Uterus (tissue), 4 donors: ENCODE data around the gene TUBG2. TPM values are rescaled to one million over a fixed set of nuclear protein-coding genes. Genes with fewer than 3 reads are reported as not detected.
A peak's percentile ranks its signal among the peaks of the same experiment; 100 is the strongest.
"Not testable (repeated sequence)": the region's sequence is repeated elsewhere in the genome, so short reads cannot be mapped to it uniquely, and the experiment has no call there.

ENCODE experiments used
- DNase-seq, 2 donors: peaks; one replicate each; pipeline ENCODE4 v3.0.0-alpha.2; 2019 to 2020
- H3K27ac ChIP-seq, 2 donors: fragments of 200-600 bp; sonication (generic); 1 replicate in 1 of 2; 2 replicates in 1 of 2; pipeline ENCODE4 v1.5.1; 2016 to 2018
- H3K27me3 ChIP-seq, 2 donors: fragments of 200-600 bp; sonication (generic); one replicate each; pipeline ENCODE4 v1.5.1; 2018 to 2019; ENCODE audit warnings: control low read depth in 1 of 2
- H3K36me3 ChIP-seq, 2 donors: fragments of 200-600 bp; sonication (generic); one replicate each; pipeline ENCODE4 v1.5.1; 2019; ENCODE audit warnings: control low read depth in 1 of 2
- H3K4me1 ChIP-seq, 2 donors: fragments of 200-600 bp; sonication (generic); one replicate each; pipeline ENCODE4 v1.5.1; 2018 to 2019; ENCODE audit warnings: control low read depth in 1 of 2
- H3K4me3 ChIP-seq, 2 donors: fragments of 200-600 bp; sonication (generic); 1 replicate in 1 of 2; 2 replicates in 1 of 2; pipeline ENCODE4 v1.5.1; 2018 to 2019; ENCODE audit warnings: mild to moderate bottlenecking in 1 of 2
- H3K9me3 ChIP-seq, 2 donors: fragments of 200-600 bp; sonication (generic); one replicate each; pipeline ENCODE4 v1.5.1; 2019; ENCODE audit warnings: control low read depth in 1 of 2
- POLR2A ChIP-seq, 2 donors: fragments of 450-650 bp; IDR thresholded peaks; one replicate each; pipeline ENCODE4 v1.6.1; 2016; ENCODE audit warnings: antibody characterized with exemption in 2 of 2, mild to moderate bottlenecking in 1 of 2, moderate library complexity in 1 of 2
- intact Hi-C: fragments of 100-400 bp; cut with DNase I; formaldehyde crosslinking; loops from one replicate; pipeline ENCODE4 v1.15.1; 2023; ENCODE audit warnings: low total_unique reads
- total RNA-seq, 4 donors: library from RNA; depleted of rRNA in 3 of 4; stranded (reverse); fragments of >200 nt in 3 of 4; gene quantifications; one replicate each; pipeline versions ENCODE4 v1.1.0 to v1.2.4, GENCODE V29; 2014 to 2023
- TF ChIP-seq, protein P1 (sequence below), 4 experiments: fragments of 200-600 bp in 2 of 4; fragments of 450-650 bp in 2 of 4; sonication (generic) in 2 of 4; IDR thresholded peaks; one replicate each; pipeline ENCODE4 v1.5.1; 2016 to 2019; ENCODE audit warnings: antibody characterized with exemption in 4 of 4, mild to moderate bottlenecking in 2 of 4, moderate library complexity in 1 of 4
- donor health status: DM: yes; HTN: yes; CAD: no.

Gene TUBG2
- 10 to 100 TPM in 3 of 4 donors, 1 to 10 TPM in 1; 9.7 to 60.7 (median 27.6) TPM for total RNA-seq

DNA sequence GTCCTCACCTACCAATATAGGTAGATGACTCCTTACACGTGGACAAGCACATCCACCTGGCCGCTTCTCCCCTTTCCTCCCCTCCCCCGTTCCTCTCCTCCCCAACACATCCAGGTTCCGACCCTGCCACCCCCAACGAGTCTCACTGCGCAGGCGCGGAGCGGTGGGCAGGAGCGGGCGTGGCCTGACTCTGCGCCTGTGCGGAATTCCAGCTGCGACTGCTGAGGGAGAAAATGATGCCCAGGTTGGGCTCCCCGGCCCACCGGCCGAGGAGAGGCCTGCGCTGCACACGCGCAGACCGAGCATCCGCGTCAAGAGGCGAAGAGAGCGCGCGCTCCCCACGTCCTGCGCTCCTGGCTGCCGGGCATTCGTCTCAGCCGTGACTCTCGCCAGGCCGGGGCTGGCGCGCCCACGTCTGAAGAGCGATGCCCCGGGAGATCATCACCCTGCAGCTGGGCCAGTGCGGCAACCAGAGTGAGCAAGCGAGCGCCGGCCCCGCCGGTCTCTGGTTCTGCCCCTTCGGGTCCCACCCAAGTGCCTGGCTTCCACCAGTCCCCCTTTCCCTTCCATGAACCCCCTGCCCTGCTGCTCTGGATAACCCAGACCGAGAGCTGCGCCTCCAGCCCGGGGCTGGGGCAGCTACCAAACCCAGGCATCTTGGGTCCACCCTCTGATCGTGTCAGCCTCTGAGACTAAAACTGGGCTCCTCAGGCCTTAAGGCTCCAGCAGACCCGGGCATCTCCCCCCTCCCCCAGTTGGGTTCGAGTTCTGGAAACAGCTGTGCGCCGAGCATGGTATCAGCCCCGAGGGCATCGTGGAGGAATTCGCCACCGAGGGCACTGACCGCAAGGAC, at the start of gene TUBG2:
Gene TUBG2, plus strand, starts transcription at position 206 of the 853 bp plus-strand sequence. Its CDS starts 220 bp downstream, at position 426.
- TF ChIP-seq, protein P1, sequence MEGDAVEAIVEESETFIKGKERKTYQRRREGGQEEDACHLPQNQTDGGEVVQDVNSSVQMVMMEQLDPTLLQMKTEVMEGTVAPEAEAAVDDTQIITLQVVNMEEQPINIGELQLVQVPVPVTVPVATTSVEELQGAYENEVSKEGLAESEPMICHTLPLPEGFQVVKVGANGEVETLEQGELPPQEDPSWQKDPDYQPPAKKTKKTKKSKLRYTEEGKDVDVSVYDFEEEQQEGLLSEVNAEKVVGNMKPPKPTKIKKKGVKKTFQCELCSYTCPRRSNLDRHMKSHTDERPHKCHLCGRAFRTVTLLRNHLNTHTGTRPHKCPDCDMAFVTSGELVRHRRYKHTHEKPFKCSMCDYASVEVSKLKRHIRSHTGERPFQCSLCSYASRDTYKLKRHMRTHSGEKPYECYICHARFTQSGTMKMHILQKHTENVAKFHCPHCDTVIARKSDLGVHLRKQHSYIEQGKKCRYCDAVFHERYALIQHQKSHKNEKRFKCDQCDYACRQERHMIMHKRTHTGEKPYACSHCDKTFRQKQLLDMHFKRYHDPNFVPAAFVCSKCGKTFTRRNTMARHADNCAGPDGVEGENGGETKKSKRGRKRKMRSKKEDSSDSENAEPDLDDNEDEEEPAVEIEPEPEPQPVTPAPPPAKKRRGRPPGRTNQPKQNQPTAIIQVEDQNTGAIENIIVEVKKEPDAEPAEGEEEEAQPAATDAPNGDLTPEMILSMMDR (IDR thresholded peaks at IDR 0.05) = peak in 2 of 4 experiments; percentile 16 to 20
- TF ChIP-seq POLR2A (IDR thresholded peaks at IDR 0.05) = peak; percentile 82 to 91
- DNase-seq = peak; percentile 87 to 93
- Histone ChIP-seq H3K4me1 (peaks cover 8 to 9% of the 10 kb centered on the region in 2 donors), H3K4me3 (peak within 1 kb of the TSS; percentile 47 to 83), H3K9me3 (no peaks in the 10 kb centered on the region), H3K27ac (peak within 1 kb of the TSS; percentile 88 to 89), H3K27me3 (no peaks in the 10 kb centered on the region), H3K36me3 (no peaks in the 10 kb centered on the region)
- intact Hi-C loops = no loop called here

DNA sequence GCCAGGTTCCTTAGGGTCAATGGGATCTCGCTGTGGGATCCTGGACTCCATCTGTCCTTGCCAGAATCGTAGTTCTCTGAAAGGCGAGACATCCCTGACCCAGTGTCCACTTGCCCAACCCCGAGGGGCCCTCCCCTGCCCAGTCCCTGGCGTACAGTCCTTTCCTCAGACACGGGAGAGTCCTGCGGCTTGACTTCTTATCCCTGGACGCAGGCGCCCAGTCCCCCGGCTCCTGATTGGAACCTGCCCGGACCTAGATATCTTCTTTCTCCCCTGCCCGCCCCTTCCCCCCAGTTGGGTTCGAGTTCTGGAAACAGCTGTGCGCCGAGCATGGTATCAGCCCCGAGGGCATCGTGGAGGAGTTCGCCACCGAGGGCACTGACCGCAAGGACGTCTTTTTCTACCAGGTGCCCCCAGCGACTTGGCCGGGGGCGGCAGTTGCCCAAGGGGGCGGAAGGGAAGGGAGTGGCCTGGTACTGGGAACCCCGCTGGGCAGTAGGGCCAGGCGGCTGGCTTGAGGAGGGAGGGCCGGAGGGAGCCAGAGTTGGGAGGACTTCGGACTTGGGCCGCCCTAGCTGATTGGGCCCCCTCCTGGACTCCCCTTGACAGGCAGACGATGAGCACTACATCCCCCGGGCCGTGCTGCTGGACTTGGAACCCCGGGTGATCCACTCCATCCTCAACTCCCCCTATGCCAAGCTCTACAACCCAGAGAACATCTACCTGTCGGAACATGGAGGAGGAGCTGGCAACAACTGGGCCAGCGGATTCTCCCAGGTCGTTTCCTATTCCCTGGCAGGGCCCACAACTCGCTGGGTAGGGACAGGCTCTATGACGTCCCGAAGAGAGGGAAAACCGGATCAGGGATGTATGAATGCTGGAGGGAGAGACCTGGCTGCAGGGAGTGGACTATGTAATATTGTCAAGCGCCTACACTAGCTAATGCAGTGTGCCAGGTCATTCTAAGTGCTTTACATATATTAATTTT, 49.0 kb upstream of the TUBG2 start:
- intact Hi-C loops, H3K9me3 ChIP-seq, DNase-seq, H3K36me3 ChIP-seq, H3K27me3 ChIP-seq, H3K4me1 ChIP-seq: not testable (repeated sequence)
- Histone ChIP-seq H3K27ac (peak overlapping the region; percentile 65 to 77), H3K4me3 (peak overlapping the region; percentile 89 to 97)

DNA sequence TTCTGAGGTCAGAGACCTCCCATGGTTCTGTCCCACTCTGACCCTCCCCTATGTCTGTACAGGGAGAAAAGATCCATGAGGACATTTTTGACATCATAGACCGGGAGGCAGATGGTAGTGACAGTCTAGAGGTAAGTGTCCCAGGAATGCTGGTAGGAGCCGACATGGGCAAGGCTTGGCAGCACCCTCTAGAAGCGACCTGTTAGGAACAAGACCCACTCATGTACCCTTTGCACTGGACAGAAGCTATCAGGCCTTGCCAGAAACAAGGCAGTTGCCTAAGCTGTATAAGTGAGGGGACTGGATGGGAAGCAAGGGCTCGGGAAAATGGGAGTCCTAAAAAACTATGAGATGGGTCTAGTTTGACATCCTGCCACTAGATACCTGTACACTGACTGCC, 47.1 kb upstream of the TUBG2 start:
- intact Hi-C loops = no loop called here

DNA sequence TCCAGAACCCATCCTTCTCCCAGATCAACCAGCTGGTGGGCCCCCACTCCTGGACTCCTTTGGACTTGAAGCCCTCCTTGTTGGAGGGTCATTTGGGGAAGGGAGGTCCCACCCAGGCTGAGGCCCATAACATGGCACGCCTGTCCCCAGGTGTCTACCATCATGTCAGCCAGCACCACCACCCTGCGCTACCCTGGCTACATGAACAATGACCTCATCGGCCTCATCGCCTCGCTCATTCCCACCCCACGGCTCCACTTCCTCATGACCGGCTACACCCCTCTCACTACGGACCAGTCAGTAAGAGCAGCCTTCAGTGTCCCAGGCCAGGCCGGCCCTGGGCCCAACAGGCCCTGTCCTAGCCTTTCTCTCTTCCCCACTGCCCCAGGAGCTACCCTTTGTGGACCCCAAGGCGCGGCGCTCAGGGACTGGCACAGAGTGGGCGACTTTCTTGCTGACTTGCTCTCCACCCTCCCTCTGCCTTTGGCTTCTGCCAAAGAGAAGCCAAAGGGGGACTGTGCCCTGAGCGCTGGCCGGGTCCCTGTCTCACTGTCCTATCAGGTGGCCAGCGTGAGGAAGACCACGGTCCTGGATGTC, 45.3 kb upstream of the TUBG2 start:
- no peak for TF ChIP-seq POLR2A (IDR thresholded peaks at IDR 0.05)
- TF ChIP-seq, protein P1 (IDR thresholded peaks at IDR 0.05) = no peak
- Histone ChIP-seq H3K27me3 (no peaks in the 10 kb centered on the region), H3K9me3 (no peaks in the 10 kb centered on the region), H3K27ac (no peak overlapping the region), H3K36me3 (no peaks in the 10 kb centered on the region), H3K4me3 (no peak overlapping the region), H3K4me1 (no peaks in the 10 kb centered on the region)
- intact Hi-C loops = no loop called here
- DNase-seq = no peak

More for the DNA sequence above, 47.1 kb upstream of the TUBG2 start:
- no peaks in the 10 kb centered on the region for H3K9me3 ChIP-seq
- H3K36me3 ChIP-seq = no peaks in the 10 kb centered on the region
- no peak overlapping the region for H3K27ac ChIP-seq
- H3K4me3 ChIP-seq = no peak overlapping the region
- DNase-seq = no peak
- H3K27me3 ChIP-seq = no peaks in the 10 kb centered on the region
- H3K4me1 ChIP-seq = peaks cover 0 to 3% of the 10 kb centered on the region in 2 donors
- no peak for TF ChIP-seq POLR2A (IDR thresholded peaks at IDR 0.05)
- TF ChIP-seq, protein P1 (IDR thresholded peaks at IDR 0.05) = no peak

DNA sequence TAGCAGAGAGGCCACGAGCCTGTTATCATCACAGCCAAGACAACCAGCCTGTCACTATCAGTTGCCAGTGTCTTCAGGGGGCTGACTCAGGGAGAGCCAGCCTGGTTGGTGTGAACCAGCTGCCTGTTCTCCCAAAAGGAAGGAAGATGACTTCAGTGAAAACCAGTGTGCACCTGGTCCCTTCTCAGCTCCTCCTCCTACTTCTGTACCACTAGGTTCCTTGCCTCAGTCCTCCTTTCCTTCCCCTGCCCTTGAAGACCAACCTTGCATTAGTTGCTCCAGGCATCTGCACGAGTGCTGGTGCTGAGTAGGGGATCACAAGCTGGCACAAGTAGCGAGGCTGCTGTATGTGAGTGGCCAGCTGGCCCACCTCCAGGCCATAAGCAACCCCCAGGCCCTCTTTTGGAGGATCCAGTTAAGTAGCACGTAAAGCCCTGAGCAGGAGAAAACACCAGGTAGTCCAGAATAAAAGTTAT, 41.1 kb upstream of the TUBG2 start:
- no peak for DNase-seq
- Histone ChIP-seq H3K27me3 (no peaks in the 10 kb centered on the region), H3K4me1 (no peaks in the 10 kb centered on the region), H3K27ac (no peak overlapping the region), H3K36me3 (no peaks in the 10 kb centered on the region), H3K9me3 (no peaks in the 10 kb centered on the region), H3K4me3 (no peak overlapping the region)
- intact Hi-C loops = no loop called here
- TF ChIP-seq, protein P1 (IDR thresholded peaks at IDR 0.05) = no peak
- no peak for TF ChIP-seq POLR2A (IDR thresholded peaks at IDR 0.05)
